ENCODE results near the gene CX3CR1.

Gene CX3CR1

DNA sequence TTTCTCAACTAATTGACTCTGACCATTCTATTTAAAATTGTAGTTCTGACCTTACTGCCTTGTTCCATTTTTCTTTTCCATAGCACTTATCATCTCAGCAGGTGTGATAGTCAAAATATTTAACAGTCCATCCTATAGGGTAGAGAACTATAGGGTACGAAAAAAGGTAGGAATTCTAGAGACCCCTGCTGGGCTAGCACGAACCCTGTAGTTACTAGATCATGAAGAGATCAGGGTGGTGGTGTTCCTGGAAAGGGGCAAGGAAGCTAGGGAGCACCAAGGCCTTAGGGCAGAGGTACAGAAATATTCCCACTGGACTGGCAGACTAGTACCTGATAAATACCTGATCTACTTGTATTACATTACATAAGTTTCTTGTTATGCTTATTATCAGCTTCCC, 55.5 kb downstream of the CX3CR1 start:
- no peak for DNase-seq

DNA sequence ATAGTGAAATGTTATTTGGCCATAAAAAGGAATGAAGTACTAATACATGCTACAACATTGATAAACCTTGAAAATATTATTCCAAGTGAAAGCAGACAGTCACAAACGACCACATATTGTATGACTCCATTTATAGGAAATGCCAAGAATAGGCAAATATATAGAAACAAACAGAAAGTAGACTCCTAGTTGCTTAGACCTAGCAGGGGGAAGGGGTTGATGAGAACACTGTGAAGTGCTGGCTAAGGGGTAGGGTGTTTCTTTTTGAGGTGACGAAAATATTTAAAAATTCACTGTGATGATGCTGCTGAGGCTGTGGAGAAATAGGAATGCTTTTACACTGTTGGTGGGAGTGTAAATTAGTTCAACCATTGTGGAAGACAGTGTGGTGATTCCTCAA, 56.9 kb downstream of the CX3CR1 start:
- DNase-seq: no peak

DNA sequence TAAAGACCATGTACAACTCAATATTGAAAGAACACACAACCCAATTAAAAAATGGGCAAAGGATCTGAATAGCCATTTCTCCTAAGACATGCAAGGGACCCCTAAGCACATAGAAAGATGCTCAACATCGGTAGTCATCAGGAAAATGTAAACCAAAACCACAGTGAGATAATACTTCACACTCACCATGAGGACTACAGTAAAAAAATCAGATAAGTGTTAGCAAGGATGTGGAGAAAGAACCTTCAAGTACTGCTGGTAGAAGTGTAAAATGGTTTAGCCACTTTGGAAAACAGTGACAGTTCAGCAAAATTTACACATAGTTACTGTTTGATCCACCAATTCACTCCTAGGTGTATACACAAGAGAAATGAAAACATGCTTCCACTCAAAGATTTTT, 57.4 kb downstream of the CX3CR1 start:
- no peak for DNase-seq

DNA sequence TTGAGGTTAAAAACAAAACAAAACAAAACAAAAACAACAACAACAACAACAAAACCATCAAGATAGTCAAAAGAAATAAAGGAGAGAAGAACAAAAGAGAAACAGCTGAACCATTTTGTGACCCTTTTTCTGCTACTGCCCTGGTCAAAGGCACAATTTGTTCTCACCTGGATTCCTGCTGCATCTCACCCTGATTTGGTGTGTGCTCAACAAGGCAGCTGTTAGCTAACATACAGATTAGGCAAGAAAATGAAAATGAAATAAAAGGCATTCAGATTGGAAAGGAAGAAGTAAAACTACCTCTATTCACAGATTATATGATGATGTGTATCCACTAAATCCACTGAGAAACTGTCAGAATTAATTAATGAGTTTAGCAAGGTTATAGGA, 58.7 kb downstream of the CX3CR1 start:
- DNase-seq: no peak

DNA sequence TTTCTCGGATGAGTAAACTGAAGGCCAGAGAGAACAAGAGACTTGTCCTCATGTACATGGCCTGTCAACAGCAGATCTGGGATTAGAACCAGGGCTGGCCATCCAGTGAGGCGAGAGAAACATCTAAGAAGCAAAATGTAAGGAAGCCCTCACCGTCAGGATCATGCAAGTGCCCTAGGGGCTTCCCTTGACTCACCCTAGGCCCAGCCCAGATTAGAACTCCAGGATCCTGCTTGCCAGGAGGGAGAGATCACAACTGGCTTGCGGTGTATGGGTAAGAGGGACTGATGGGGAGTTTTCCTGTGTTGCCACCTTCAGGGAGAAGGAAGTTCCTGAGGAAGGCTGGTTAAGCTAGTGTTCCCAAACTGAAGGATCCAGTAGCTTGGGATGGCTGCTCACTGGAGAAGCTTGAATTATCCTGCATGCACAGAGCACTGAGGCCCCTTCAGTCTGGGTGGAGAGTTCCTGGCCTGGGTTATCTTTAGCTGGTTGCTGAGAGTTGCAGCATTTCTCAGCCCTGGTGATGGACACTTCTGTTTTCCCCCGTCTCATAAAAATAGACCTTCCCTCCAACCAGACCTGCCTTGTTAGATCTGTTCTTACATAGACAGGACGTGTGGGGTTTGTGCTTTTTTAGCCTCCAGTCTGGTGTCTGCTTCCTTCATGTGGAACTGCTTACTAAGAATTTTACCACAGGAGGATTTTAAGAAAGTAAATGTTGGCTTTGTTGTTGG, 59.3 kb downstream of the CX3CR1 start:
- DNase-seq: peak in 17 of 58 donors; percentile 3 to 52 (median 13)

DNA sequence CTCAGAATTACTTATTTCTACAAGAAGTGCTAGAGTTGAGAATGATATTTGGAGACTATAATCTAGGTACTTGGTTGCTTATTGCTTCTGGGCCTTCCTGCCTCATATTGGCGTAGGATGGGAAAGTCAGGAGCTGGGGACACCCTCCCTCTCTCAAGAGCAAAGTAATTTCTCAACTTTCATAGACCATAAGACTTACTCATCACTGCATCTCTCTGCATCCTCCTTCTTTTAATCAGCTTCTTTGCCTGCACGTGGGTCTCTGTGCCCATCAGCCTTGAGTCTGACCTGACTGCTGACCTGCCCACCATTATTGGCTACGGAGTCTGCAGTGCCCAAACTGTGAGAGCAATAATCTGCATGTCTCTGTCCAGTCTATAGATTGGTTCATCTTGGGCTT, 60.1 kb downstream of the CX3CR1 start:
- DNase-seq: no peak

DNA sequence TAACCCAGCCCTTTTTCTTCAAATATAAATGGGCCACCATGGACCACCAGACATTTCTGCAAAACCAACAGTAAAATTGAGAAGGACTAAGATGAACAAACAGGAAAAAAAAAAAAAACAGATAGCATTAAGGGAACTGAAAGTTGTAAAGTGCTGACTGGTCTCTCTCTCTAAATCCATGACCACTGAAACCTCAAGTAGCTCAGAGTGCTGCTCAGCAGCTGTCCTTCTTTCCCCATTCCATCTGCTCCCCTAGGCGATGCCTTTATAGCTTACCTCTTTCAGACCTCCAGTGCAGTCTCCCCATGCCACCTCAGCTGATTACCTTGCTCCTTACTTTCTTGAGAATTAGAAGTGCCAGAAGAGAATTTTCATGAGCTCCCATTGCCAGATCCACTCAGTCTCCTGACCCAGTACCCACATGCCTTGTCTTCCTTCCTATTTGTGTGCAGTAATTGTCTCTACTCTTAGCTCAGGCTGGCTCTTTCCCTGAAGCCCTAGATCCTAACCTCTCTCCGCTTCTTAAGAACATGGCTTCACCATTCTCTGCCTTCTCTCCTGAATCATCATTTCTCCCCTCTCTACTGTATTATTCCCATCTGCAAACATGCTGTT, 63.6 kb downstream of the CX3CR1 start:
- peak in 4 of 58 donors; percentile 6 to 12 (median 8) for DNase-seq

DNA sequence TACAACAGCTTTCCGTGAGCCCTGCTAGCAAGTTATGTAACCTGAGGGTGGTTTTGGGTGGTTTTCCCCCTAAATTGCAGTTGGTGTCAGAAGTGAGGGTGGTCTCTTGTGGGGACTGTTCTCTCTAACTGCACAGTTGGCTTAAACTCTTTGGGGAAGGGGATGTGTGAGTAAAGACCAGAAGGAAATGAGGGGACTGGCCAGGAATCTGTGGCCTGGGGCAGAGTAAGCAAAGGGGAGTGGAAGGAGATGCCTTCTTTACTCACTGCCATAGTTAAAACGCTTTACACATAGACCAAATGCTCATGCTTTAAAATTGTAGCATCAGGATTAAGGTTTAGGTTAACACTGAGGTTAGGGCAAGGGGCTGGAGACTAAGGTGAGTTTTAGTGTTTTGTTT, 66.2 kb downstream of the CX3CR1 start:
- DNase-seq: no peak
